ENCODE results near the gene ITGB7. TPM values are rescaled to one million over a fixed set of nuclear protein-coding genes. Genes with fewer than 3 reads are reported as not detected.
"Not testable (repeated sequence)": the region's sequence is repeated elsewhere in the genome, so short reads cannot be mapped to it uniquely, and the experiment has no call there.

ITGB7 gene
- total RNA-seq, 2 experiments from 2014 or later: 168 to 169 TPM

- not testable (repeated sequence) for H3K9me3 Mint-ChIP-seq, H3K4me3 Mint-ChIP-seq, H3K27me3 Mint-ChIP-seq, DNase-seq
- peaks cover 83% of the 10 kb centered on the region for H3K4me1 Mint-ChIP-seq (ENCODE audit: low read depth)
- ChIA-PET POLR2A (interaction anchor here (0.7 to 1.3 kb wide), 3 partner anchors 10 to 22 kb away, joined by 3 to 4 read pairs (median 4); partner anchors contain the start of genes CSAD and ZNF740), CTCF (interaction anchor here (1.0 to 5.6 kb wide), 6 partner anchors 9 to 119 kb away, joined by 3 to 52 read pairs (median 6); partner anchors contain the start of gene AAAS)
- intact Hi-C loops (cut with micrococcal nuclease): loop anchor here (5.0 kb wide), 2 partner anchors 105 to 125 kb away; partner anchors contain the start of genes IGFBP6 and SPRYD3
- H3K36me3 Mint-ChIP-seq: peaks cover 25% of the 10 kb centered on the region
- peak overlapping the region; percentile 43 for H3K27ac Mint-ChIP-seq
Observed at GRCh38 chr12:53202316-53202715, 4.7 kb downstream of the ITGB7 start.

- ChIA-PET POLR2A (interaction anchor here (0.7 to 1.3 kb wide), 3 partner anchors 10 to 21 kb away, joined by 3 to 4 read pairs (median 4); partner anchors contain the start of genes CSAD and ZNF740), CTCF (interaction anchor here (1.0 to 5.6 kb wide), 5 partner anchors 10 to 42 kb away, joined by 3 to 52 read pairs (median 6); no protein-coding TSS in a partner anchor)
- Mint-ChIP-seq H3K4me1 (ENCODE audit: low read depth) (peaks cover 82% of the 10 kb centered on the region), H3K27ac (peak overlapping the region; percentile 43), H3K4me3 (no peak overlapping the region), H3K27me3 (no peaks in the 10 kb centered on the region), H3K36me3 (peaks cover 31% of the 10 kb centered on the region), H3K9me3 (no peaks in the 10 kb centered on the region)
- DNase-seq: no peak
- intact Hi-C loops (cut with micrococcal nuclease): loop anchor here (1.0 to 5.0 kb wide), 3 partner anchors 19 to 124 kb away; partner anchors contain the start of genes IGFBP6 and SPRYD3
Observed at GRCh38 chr12:53201639-53202038, 5.4 kb downstream of the ITGB7 start.

GRCh38 chr12:53201177-53201541 is 5.9 kb downstream of the ITGB7 start:
- peak overlapping the region; percentile 45 for H3K4me3 Mint-ChIP-seq
- intact Hi-C loops (cut with micrococcal nuclease): loop anchor here (1.0 to 5.0 kb wide), 3 partner anchors 19 to 124 kb away; partner anchors contain the start of genes IGFBP6 and SPRYD3
- H3K36me3 Mint-ChIP-seq: peaks cover 35% of the 10 kb centered on the region
- H3K4me1 Mint-ChIP-seq (ENCODE audit: low read depth): peaks cover 77% of the 10 kb centered on the region
- ChIA-PET POLR2A (interaction anchor here (0.9 to 1.3 kb wide), 4 partner anchors 11 to 94 kb away, joined by 3 to 4 read pairs (median 3); partner anchors contain the start of genes CSAD and ZNF740), CTCF (interaction anchor here (0.8 to 5.6 kb wide), 5 partner anchors 11 to 42 kb away, joined by 3 to 52 read pairs (median 6); partner anchors contain the start of gene CSAD)
- no peak for DNase-seq
- H3K9me3 Mint-ChIP-seq: no peaks in the 10 kb centered on the region
- no peaks in the 10 kb centered on the region for H3K27me3 Mint-ChIP-seq
- peak overlapping the region; percentile 88 for H3K27ac Mint-ChIP-seq

GRCh38 chr12:53200458-53201176 is 6.4 kb downstream of the ITGB7 start:
- Mint-ChIP-seq H3K36me3 (peaks cover 37% of the 10 kb centered on the region), H3K9me3 (no peaks in the 10 kb centered on the region), H3K27ac (peak overlapping the region; percentile 88), H3K4me1 (ENCODE audit: low read depth) (peaks cover 72% of the 10 kb centered on the region), H3K4me3 (peak overlapping the region; percentile 45), H3K27me3 (no peaks in the 10 kb centered on the region)
- peak; percentile 77 for DNase-seq
- intact Hi-C loops (cut with micrococcal nuclease): loop anchor here (1.0 to 5.0 kb wide), 5 partner anchors 9 to 123 kb away; partner anchors contain the start of genes CSAD, IGFBP6, SPRYD3 and ZNF740
- ChIA-PET CTCF (interaction anchor here (0.8 to 5.6 kb wide), 7 partner anchors 8 to 144 kb away, joined by 3 to 52 read pairs (median 4); partner anchors contain the start of gene CSAD), POLR2A (interaction anchor here (0.6 to 3.9 kb wide), 8 partner anchors 10 to 200 kb away, joined by 3 to 19 read pairs (median 3); partner anchors contain the start of genes CSAD, MYG1 and ZNF740)

GRCh38 chr12:53200107-53200457 is 7.0 kb downstream of the ITGB7 start:
- intact Hi-C loops (cut with micrococcal nuclease): loop anchor here (1.0 to 5.0 kb wide), 4 partner anchors 9 to 123 kb away; partner anchors contain the start of genes CSAD, IGFBP6, SPRYD3 and ZNF740
- Mint-ChIP-seq H3K9me3 (no peaks in the 10 kb centered on the region), H3K27ac (peak overlapping the region; percentile 88), H3K36me3 (peaks cover 38% of the 10 kb centered on the region), H3K4me3 (peak overlapping the region; percentile 45), H3K4me1 (ENCODE audit: low read depth) (peaks cover 67% of the 10 kb centered on the region), H3K27me3 (no peaks in the 10 kb centered on the region)
- ChIA-PET POLR2A (interaction anchor here (0.6 to 3.9 kb wide), 9 partner anchors 10 to 200 kb away, joined by 3 to 19 read pairs (median 3); partner anchors contain the start of genes CSAD, MYG1 and ZNF740), CTCF (interaction anchor here (0.8 to 5.6 kb wide), 5 partner anchors 9 to 145 kb away, joined by 3 to 52 read pairs (median 4); no protein-coding TSS in a partner anchor)
- no peak for DNase-seq

- CTCF ChIA-PET: interaction anchor here (0.8 to 5.6 kb wide), 12 partner anchors 8 to 145 kb away, joined by 3 to 61 read pairs (median 8); partner anchors contain the start of genes CSAD, ITGB7, SOAT2 and ZNF740
Observed at GRCh38 chr12:53199700-53200099, 7.4 kb downstream of the ITGB7 start.

GRCh38 chr12:53198486-53199110 is 8.5 kb downstream of the ITGB7 start:
- H3K27me3 Mint-ChIP-seq: no peaks in the 10 kb centered on the region
- ChIA-PET CTCF (interaction anchor here (0.5 to 5.6 kb wide), 22 partner anchors 9 to 1174 kb away, joined by 3 to 61 read pairs (median 6); partner anchors contain the start of genes AAAS, CSAD, ITGB7 and SOAT2), POLR2A (interaction anchor here (1.1 to 3.9 kb wide), 5 partner anchors 11 to 88 kb away, joined by 3 to 19 read pairs (median 4); partner anchors contain the start of genes CSAD and ZNF740)
- peak overlapping the region; percentile 91 for H3K27ac Mint-ChIP-seq
- no peak for DNase-seq
- peaks cover 53% of the 10 kb centered on the region for H3K4me1 Mint-ChIP-seq (ENCODE audit: low read depth)
- H3K9me3 Mint-ChIP-seq: no peaks in the 10 kb centered on the region
- intact Hi-C loops (cut with micrococcal nuclease): no loop called here
- H3K36me3 Mint-ChIP-seq: peaks cover 45% of the 10 kb centered on the region
- H3K4me3 Mint-ChIP-seq: peak overlapping the region; percentile 61

More at GRCh38 chr12:53199700-53200099, 7.4 kb downstream of the ITGB7 start:
- Mint-ChIP-seq H3K4me3 (no peak overlapping the region), H3K27me3 (no peaks in the 10 kb centered on the region), H3K4me1 (ENCODE audit: low read depth) (peaks cover 63% of the 10 kb centered on the region), H3K27ac (peak overlapping the region; percentile 88), H3K9me3 (no peaks in the 10 kb centered on the region), H3K36me3 (peaks cover 41% of the 10 kb centered on the region)
- DNase-seq: no peak
- intact Hi-C loops (cut with micrococcal nuclease): loop anchor here (1.0 to 5.0 kb wide), 4 partner anchors 10 to 122 kb away; partner anchors contain the start of genes CSAD, IGFBP6, SPRYD3 and ZNF740
- POLR2A ChIA-PET: interaction anchor here (1.4 to 3.9 kb wide), 3 partner anchors 12 to 19 kb away, joined by 4 to 19 read pairs (median 15); partner anchors contain the start of genes CSAD and ZNF740

GRCh38 chr12:53197011-53197640 is 9.9 kb downstream of the ITGB7 start:
- intact Hi-C loops (cut with micrococcal nuclease): no loop called here
- Mint-ChIP-seq H3K36me3 (peaks cover 48% of the 10 kb centered on the region), H3K4me1 (ENCODE audit: low read depth) (peaks cover 45% of the 10 kb centered on the region), H3K9me3 (no peaks in the 10 kb centered on the region), H3K27me3 (no peaks in the 10 kb centered on the region), H3K27ac (no peak overlapping the region), H3K4me3 (no peak overlapping the region)
- DNase-seq: no peak
- ChIA-PET CTCF (interaction anchor here (0.9 to 5.6 kb wide), 22 partner anchors 9 to 149 kb away, joined by 3 to 61 read pairs (median 6); partner anchors contain the start of genes AAAS, CSAD, ESPL1 and ITGB7), POLR2A (interaction anchor here (1.0 to 3.9 kb wide), 4 partner anchors 9 to 23 kb away, joined by 3 to 19 read pairs (median 10); partner anchors contain the start of genes CSAD and ZNF740)

- ChIA-PET POLR2A (no interaction called here), CTCF (interaction anchor here (1.6 to 5.6 kb wide), 9 partner anchors 8 to 131 kb away, joined by 3 to 61 read pairs (median 13); partner anchors contain the start of genes ESPL1 and MYG1)
- no peak overlapping the region for H3K4me3 Mint-ChIP-seq
- no peak overlapping the region for H3K27ac Mint-ChIP-seq
- no peak for DNase-seq
- H3K4me1 Mint-ChIP-seq (ENCODE audit: low read depth): peaks cover 40% of the 10 kb centered on the region
- H3K36me3 Mint-ChIP-seq: peaks cover 51% of the 10 kb centered on the region
- H3K27me3 Mint-ChIP-seq: no peaks in the 10 kb centered on the region
- no peaks in the 10 kb centered on the region for H3K9me3 Mint-ChIP-seq
- intact Hi-C loops (cut with micrococcal nuclease): no loop called here
Observed at GRCh38 chr12:53196486-53196885, 10.6 kb downstream of the ITGB7 start.

- POLR2A ChIA-PET: interaction anchor here (1.4 to 1.8 kb wide), 2 partner anchors 11 to 14 kb away, joined by 6 read pairs; partner anchors contain the start of gene ITGB7
- H3K9me3 Mint-ChIP-seq: no peaks in the 10 kb centered on the region
- H3K27ac Mint-ChIP-seq: no peak overlapping the region
- CTCF ChIA-PET: interaction anchor here (0.8 to 5.4 kb wide), 6 partner anchors 17 to 130 kb away, joined by 5 to 38 read pairs (median 6); partner anchors contain the start of gene ESPL1
- DNase-seq: no peak
- H3K4me1 Mint-ChIP-seq (ENCODE audit: low read depth): peaks cover 34% of the 10 kb centered on the region
- intact Hi-C loops (cut with micrococcal nuclease): no loop called here
- H3K27me3 Mint-ChIP-seq: no peaks in the 10 kb centered on the region
- H3K4me3 Mint-ChIP-seq: no peak overlapping the region
- H3K36me3 Mint-ChIP-seq: peaks cover 50% of the 10 kb centered on the region
Observed at GRCh38 chr12:53195516-53196420, 11.3 kb downstream of the ITGB7 start.

All from activated CD4-positive, alpha-beta memory T cell treated with anti-CD3 and anti-CD28 coated beads for 36 hours (primary cell).